GM21717 (cell line): Measurements from ENCODE around the gene ZNF438.

Source experiments
- ATAC-seq: cut with Tn5 transposase; IDR thresholded peaks from one replicate; pipeline ENCODE4 v1.9.1; 2021; ENCODE audit warnings: mild to moderate bottlenecking, moderate library complexity; ENCODE audit not compliant: unreplicated experiment

Gene ZNF438

DNA sequence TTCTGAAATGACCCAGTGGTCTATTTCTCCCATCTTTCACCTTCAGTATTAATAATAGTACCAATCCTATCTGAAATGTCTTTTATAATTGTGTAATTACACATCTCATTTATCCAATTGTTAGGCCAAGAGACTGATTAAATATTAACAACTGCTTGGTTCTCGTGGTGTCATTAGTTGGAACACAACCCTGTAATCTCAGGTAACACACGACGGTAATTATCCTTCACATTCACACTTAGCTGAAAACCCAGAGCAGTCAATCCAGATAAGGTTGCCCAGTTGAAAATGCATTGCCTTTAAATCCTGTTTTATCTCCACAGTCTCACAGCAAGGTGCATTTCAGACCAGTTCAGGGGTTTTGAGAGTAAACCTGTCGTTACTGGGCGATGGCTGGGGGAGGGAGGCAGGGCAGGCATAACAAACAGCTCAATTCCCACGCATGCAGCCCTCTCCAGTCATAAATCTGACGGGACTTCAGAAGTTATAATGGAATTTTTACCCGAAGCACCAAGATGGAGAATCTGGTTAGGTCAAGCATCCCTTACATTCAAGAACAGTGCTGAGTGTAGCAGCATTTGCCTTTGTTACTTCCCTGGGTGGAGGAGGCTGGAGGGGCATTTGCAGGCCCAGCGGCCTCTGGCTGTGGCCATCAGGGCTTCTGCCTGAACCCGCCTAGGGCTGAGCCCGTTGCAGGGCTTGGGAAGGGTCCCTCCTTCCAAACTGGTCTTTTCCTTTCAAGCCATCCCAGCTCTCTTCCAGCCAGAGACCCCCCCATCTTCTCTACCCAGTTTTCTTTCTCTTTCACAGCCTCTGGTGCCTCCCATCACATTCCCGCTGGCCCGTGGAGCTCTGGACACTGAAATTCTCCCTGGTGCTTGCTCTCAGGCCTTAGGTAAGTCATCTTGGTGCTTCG is 201.1 kb downstream of the ZNF438 start:
- ATAC-seq, result no peak

DNA sequence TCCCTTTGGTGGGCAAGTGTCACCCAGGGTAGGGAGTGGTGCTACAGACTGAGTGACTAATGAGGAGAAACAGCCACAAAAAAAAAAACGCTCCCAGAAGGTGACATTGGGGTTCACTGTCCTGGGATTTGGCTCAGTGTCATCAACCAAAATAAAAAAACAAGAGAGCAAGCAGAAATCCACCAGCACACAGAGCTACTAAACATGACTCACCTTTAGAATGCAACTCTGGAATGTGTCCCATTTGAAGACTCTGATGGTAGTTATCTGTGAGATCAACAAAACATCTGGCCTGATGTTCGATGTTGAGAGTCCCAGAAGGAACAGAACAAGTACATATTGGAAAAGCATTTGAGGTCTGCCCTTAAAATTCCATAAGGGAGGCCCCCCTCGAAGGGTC is 201.8 kb downstream of the ZNF438 start:
- no peak for ATAC-seq

DNA sequence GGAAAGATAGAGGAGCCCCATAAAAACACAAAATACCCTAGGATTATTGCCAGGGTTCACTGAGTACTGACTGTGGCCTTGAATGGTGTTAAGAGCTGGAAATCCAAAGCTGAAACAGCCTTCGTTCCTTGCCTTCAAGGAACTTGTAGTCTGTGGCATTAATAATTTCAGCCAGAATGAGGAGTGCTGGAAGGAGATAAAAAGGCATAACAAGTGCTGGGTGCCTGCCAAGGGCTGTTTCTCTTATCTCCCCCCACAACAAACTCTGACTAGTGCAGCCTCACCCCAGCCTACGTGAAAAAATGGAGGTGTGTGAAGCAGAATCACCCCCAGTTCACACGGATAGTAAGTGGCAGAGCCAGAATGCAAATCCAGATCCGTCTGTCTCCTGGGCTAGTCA is 203.0 kb downstream of the ZNF438 start:
- ATAC-seq, result no peak

DNA sequence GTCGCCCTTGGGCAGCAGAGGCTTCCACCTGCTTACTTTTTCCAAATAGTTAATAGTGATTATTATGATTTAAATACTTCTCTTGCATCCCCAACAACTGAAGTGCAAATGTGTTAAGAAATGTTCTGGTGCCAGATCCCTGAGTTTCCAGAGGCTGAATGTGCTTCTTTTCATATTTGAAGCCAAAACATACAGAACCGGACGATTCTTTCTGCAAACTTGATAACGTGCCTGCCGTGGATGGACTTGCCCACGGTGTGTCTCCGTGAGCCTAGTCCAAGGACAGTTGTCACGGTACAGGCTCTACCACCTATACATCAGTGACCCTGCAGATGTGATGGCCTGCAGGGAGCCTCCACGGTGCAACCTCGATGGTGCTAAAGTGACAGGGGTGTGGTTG is 203.5 kb downstream of the ZNF438 start:
- ATAC-seq, result no peak

DNA sequence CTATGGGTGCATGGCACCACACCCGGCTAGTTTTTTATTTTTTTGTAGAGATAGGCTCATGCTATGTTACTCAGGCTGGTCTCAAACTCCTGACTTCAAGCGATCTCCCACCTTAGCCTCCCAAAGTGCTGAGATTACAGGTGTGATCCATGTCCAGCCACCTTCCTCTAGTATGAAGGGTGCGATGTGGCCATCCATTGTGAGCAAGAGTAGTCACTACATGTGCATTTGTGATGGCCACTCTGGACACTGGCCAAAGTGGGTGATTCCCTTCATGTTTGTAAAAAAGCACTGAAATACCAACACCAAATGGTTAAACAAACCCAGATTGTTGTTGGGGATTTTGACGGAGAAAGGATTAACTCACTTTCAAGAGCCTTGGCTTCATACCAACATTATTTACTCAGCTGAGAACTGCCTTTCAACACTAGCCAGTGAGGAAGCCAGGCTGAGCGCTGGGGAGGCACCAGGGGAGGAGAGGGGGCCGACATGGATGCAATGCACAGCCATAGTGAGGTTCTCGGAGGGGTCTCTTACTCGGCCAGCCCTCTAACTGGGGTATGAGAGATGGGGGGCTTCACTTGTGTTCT is 204.0 kb downstream of the ZNF438 start:
- no peak for ATAC-seq

DNA sequence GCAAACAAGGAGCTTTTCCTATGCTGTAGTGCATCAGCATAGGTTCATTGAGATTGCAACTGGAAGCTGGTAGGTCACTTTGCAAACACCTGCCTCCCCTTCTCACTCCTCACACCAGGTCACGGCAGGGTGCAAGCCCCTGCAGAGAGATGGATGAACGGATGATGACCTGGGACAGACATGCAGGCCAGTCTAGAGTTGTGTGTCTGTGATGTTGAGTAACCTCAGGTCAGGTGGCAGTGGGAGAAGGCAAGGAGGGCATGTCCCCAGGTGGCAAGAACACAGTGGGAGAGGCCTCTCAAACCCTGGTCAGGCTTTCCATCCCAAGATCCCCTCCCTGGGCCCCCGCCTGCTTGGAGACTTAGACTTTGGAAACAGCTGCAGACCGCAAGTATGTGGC is 205.0 kb downstream of the ZNF438 start:
- no peak for ATAC-seq

DNA sequence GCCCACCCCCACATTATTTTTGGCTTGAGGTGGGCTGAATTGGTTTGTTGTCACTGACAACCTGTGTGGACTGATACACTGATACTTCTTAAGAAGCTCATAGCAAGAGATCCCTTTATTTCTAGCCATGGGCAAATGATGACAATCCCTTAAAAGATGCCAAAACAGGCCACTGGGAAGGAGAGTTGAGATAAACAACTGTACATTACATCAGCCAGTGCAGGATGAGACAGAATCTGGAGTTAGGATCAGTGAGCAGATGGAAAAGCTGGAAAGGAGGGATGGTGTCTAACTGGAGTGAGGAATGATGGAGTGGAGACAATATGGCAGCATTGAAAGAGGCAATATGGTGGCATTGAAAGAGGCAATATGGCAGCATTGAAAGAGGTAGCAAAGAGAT is 206.2 kb downstream of the ZNF438 start:
- ATAC-seq, result no peak

DNA sequence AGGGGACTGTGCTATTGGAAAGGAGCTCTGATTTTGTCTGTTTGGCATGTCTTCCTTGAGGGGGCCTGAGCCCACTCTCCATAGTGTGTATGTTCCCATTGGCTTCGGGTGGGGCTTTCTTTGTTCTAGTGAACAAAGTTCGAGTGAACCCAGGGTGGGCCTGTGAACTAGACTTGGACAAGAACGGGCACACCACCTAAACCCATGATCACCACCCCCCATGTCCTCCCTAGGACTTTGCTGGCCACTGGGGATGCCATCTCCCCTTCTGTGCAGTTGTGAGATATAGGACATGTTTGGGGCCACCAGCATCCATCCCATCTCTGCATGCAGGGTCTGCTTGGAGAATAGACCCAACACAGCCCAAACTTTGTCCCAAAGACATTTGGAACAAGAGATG is 206.6 kb downstream of the ZNF438 start:
- ATAC-seq, result no peak

DNA sequence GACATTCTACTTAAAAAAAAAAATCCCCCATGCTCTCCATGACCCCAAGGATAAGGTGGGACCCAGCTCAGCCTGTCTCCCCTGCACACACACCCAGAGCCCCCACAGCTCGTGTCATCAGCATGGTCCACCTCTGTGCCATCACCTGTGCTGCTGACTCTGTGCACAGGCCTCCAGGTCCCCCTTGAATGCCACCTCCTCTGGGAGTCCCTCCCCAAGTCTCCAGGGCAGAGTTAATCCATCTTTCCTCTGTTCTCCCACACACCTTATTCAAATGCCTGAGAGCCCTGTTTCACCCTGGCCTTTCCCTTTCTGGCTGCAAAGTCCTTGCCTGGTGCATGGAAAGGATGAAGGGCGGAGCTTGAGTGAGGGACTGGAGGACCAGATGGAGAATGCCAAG is 208.0 kb downstream of the ZNF438 start:
- no peak for ATAC-seq

DNA sequence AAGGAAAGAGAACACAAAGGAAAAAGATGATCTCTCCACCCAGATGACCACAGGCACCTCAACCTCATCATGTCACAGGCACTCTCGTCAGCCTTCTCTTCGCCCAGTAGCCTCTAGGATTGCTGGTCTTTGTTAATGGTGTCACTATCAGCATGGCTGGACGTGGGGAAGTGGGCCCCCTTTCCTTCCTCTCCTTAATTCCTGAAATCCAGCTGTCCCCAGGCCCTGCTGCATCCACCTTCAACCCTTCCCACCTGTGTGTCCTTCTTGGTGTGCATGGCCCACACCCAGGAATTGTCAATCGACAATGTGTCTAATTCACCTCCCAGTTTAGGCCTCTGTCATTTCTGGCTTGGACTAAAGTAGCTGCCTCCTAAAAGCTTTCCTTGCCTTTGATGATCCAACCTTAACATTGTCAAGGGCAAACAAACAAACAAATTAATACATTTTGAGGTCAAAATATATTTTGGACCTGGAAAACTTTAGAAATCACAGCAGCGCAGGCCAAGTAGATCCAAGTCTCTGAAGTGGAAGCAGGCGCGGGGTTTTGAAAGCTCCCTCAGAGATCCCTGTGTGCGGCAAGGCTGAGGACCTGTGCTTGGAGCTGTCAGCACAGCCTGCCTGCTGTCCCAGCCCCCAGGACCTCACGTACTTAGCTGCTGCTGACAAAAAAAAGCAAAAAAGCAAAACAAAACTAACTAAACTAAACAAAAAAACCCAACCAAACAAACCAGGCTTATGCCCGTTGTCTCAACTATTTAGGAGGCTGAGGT is 208.8 kb downstream of the ZNF438 start:
- no peak for ATAC-seq

DNA sequence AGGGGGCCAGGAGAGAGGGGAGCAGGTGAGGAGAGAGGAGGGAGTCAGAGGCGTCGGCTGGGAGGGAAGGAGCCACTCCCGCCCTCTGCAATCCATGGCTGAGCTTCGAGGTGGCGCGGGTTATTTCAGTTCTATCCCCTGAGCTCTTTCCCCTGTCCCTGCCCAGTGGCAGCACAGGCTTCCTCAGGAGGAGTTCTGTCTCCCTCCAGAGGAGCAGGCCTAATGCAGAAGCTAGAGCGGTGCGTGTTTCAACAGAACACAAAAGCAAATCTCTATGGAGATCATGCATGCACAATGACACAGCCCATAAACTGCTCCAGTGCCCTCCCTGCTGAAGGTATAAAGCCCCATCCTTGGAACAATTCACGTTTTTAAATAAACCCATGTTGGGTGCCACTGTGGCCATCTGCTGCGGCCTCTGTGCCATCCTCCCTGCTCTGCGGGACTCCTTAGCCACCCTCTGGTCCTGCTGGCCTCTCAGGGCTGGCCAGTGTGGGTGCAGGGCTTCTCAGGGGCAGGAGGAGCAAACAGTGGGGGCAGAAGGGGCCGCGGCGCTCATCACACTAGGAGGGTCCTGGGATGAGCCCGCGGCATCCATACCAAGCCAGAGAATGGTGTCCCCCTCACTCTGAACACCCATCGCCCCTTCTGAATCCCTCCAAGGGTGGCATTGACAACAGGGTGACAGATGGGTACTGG is 209.5 kb downstream of the ZNF438 start:
- no peak for ATAC-seq

DNA sequence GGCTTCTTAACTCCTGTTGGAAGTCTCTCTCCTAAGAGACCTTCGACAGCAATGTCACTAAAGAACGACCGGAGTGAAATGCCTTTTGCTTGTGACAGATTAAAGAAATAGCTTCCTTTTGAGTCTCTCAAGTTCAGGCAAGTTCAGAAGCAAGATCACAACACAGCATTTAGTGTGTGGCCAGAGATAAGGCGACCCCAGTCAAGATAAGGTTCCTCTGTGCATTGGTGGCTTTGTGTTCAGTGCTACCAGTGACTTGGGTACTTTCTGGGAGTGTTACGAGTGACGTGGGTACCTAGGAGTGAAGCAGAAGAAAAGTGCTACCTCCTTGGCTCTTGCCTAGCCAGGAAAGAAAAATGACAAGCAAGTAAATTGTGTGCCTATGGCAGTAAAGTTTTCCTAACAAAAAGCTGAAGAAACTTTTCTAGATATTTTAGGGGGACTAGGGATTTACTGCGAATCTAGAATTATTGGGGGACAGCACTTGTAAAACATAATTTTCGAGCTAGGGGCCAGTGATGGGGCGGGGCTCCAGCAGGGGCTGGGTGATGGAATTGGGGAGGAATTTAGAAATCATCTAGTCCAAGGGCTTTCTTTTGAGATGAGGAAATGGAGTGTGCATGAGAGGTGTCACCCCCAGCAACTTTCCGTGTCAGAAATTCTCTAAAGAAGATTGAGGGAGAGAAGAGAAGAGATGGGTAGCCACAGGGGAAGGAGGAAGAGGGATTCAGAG is 210.2 kb downstream of the ZNF438 start:
- no peak for ATAC-seq

DNA sequence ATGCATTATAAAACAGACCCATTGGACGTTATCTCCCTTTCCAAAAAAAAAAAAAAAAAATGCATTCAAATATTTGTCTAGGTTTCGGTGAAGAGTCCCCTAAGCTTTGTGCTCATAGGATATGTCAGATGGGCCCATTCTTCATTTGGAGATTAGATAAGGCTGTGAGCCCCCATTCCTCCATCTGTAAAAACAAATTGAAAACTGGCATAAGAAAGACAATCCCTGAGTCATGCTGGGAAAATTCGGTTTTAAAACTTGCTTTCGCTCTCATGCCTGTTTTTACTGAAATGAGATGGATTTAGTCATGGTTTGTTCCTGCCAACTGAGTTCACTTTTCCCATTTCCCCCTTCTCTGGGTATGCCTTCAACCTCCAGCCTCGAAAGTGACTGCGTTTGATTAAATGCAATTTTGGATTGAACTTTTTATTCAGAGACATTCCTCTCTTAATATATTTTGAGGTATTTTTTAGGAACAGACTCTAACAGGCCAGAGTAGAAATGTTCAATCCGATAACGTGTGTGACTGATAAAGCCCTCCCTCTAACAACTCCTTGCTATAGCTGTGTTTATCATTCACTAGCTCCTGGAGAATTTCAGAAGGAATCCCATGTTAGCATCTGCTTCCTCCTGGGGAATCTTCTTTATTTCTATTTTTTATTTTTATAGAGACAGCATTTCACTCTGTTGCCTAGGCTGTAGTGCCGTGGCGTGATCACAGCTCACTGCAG is 211.2 kb downstream of the ZNF438 start:
- no peak for ATAC-seq

DNA sequence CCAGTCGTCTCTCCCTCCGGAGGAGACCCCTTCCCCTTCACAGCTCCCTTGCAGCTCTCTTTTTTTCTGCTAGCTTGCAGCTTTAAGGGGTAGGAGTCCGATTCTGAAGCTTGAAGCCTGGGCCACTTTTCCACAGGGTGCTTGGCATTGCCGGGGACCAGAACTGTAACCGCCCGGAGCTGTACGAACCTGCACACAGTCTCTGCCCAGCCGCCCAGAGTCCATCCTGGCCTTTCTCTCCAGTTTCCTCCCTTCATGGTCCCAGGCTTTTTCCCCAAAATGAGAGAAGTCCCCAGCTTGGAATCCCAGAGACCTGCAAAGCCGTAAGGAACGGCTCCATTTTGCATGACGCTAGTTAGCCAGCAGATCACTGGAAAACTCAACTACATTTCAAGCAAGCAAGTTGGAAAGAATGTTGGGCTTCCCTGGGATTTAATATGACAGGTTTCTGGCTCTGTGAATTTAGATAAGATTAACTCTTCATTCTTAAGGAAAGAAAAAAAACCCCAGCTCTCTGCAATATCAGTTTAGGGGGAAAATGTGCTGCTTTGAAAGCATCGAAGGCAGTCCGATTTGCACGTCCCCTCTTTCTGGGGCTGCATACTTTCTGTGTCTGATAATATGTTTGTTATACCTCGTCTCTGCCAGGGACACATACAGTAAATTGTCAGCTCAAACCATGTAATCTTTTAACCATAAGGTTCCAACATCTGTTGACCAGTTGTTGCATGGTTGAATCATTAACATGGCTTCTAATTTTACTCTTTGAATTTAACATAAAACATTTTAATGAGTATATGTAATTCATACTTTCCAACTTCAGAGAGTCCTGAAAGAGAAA is 212.1 kb downstream of the ZNF438 start:
- no peak for ATAC-seq

DNA sequence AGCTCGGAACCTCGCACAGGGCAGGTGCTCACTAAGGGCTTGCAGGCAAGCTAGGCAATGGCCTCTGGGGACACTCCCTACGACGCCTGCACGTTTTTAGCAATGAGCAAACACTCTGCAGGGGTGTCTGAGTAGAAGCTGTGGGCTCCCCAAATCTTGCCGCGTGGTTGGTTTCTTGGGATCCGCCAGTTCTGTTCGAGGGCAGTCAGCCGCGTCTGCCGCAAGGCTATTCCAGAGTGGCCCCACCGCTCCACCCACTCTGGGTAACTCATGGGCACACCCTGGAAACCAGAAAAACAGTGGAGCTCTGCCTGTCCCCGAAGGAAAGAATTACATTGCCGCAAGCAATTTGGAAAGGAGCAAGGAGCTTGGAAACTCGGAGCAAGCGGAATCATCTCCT is 212.8 kb downstream of the ZNF438 start:
- ATAC-seq, result no peak

DNA sequence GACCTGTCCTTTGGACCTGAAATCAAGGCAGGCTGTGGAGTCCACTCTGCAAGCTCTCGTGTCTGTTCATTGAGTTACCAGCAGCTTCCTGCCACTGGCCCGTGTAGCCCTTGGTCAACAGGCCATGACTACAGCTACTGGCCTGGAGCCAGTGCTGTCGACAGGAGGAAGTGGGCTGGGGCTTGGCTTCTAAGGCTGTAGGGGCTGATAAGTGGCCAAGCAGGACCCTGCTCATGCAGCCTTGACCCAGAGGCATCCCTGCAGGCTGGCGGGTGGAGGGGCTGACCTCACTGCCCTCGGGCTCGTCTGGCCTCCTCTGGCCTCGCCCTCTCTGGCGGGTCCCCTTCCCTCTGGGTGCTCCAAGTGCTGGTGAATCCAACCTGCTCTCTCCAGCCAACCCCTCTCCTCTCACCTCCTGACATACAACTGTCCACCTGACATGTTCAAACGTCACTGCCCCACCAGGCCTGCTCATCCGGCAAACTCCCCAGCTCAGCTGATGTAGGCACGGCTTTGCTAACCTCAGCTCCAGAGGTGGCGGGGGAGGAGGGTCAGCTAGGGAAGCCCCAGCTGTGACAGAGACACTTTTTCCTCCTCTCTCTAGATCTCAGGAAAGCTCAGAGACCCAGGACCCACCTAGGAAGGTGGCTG is 213.5 kb downstream of the ZNF438 start:
- ATAC-seq, result no peak

DNA sequence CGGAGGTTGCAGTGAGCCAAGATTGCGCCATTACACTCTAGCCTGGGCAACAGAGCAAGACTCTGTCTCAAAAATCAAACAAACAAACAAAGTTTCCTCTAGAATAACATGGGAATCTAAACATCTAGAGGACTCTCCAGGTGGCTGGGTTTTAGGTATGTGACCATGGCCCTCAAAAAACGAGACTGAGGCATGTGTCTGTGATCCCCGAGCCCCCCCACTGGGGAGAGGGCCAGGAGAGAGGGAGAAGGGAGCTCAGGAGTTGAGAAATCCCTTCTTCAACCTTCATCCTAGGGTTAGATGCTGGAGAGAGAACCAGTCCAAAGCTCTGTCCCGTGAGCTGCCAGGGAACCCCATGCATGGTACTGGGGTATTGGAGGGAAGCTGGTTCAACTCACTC is 214.1 kb downstream of the ZNF438 start:
- ATAC-seq, result no peak

DNA sequence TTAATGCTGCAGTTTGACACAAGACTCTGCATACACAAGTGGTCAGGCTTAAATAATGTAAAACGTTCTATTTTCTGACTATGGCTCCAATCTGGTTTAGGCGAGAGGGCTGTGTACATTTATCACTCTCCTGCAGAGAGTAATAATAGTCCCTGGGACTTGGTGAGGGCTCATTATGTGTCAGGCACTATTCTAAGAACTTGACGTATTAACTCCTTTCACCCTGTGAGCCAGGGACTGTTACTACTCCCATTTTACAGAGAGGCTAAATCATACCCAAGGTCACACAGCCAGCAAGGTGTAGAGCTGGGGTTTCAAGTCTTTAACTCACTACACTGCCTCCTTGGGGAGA is 214.9 kb downstream of the ZNF438 start:
- no peak for ATAC-seq
